Ascending aorta (tissue), 2 donors: ENCODE results near the gene RBM33. TPM values are rescaled to one million over a fixed set of nuclear protein-coding genes. Genes with fewer than 3 reads are reported as not detected.
"Not testable (repeated sequence)": the region's sequence is repeated elsewhere in the genome, so short reads cannot be mapped to it uniquely, and the experiment has no call there.

Experiments
- DNase-seq, 2 donors: peaks; one replicate each; pipeline ENCODE4 v3.0.0-alpha.2; 2019; ENCODE audit warnings: low spot score in 2 of 2
- H3K27ac ChIP-seq, 2 donors: fragments of 200-600 bp; sonication (generic); one replicate each; pipeline ENCODE4 v1.5.1; 2016 to 2017; ENCODE audit warnings: mild to moderate bottlenecking in 1 of 2
- H3K27me3 ChIP-seq: fragments of 200-600 bp; sonication (generic); one replicate; pipeline ENCODE4 v1.5.1; 2017
- H3K36me3 ChIP-seq, 2 donors: fragments of 200-600 bp; sonication (generic); one replicate each; pipeline ENCODE4 v1.5.1; 2016
- H3K4me1 ChIP-seq, 2 donors: fragments of 200-600 bp; sonication (generic); one replicate each; pipeline ENCODE4 v1.5.1; 2016 to 2017; ENCODE audit warnings: mild to moderate bottlenecking in 1 of 2
- H3K4me3 ChIP-seq, 2 donors: fragments of 200-600 bp; sonication (generic); one replicate each; pipeline ENCODE4 v1.5.1; 2016 to 2017; ENCODE audit warnings: mild to moderate bottlenecking in 1 of 2
- H3K9me3 ChIP-seq, 2 donors: fragments of 200-600 bp; sonication (generic); one replicate each; pipeline ENCODE4 v1.5.1; 2016
- intact Hi-C: fragments of 100-400 bp; cut with DNase I; formaldehyde crosslinking; loops from one replicate; pipeline ENCODE4 v1.15.1; 2023
- total RNA-seq: library from RNA; depleted of rRNA; stranded (reverse); fragments of >200 nt; gene quantifications from one replicate; pipeline ENCODE4 v1.1.0, GENCODE V29; 2016
- TF ChIP-seq, protein P1 (sequence below), 3 experiments: fragments of 200-600 bp in 2 of 3; fragments of 450-650 bp in 1 of 3; sonication (generic) in 2 of 3; IDR thresholded peaks; one replicate each; pipeline ENCODE4 v1.5.1; 2016 to 2019; ENCODE audit warnings: antibody characterized with exemption in 3 of 3, mild to moderate bottlenecking in 1 of 3, moderate library complexity in 1 of 3

The RBM33 gene
- total RNA-seq, 1 donor from 2014 or later, result 44.2 TPM

DNA sequence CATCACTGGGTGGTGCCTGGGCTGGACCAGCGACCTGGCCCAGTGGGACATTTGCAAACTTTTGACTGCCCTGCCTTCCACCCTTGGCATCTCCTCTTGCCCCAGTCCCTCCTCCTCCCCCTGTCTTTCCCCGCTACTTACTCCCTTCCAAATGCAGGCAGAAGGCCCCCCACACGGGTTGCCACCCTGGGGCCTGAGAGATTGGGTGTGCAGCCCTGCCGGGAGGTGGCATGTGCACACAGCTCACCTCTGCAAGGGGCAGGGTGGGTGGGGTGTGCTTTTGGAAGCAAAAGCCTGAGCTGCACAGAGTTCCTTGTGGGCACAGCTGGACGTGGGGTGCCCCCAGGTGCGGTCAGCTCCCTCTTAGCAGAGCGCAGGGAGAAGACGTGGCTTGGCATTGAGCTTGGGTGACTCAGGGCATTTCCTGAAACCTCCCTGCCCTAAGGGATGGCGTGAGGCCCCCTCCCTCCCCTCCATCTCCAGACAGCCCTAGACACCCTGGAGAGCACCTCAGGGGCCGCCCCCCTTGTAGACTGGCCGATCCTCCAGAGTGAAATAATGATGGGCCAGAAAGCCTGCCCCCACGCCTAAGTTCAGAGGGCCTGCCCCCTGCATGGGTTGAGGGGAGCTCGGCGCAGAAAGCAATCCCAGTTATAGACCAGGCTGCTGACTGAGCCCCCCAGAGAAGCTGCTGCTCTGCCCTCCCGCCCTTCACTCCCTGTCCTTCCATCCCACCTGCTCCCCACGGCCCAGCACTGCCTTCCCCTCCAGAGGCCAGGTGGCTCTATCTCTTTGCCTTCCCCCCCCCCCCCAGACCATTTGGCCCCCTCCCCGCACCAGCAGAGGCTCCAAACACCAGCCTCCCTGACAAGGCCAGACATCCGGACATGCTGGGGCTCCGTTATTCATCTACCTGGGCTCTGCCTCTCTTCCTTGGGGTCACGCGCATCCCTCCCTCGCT lies 170.1 kb downstream of the RBM33 start:
- no peaks in the 10 kb centered on the region for H3K4me1 ChIP-seq
- TF ChIP-seq, protein P1, sequence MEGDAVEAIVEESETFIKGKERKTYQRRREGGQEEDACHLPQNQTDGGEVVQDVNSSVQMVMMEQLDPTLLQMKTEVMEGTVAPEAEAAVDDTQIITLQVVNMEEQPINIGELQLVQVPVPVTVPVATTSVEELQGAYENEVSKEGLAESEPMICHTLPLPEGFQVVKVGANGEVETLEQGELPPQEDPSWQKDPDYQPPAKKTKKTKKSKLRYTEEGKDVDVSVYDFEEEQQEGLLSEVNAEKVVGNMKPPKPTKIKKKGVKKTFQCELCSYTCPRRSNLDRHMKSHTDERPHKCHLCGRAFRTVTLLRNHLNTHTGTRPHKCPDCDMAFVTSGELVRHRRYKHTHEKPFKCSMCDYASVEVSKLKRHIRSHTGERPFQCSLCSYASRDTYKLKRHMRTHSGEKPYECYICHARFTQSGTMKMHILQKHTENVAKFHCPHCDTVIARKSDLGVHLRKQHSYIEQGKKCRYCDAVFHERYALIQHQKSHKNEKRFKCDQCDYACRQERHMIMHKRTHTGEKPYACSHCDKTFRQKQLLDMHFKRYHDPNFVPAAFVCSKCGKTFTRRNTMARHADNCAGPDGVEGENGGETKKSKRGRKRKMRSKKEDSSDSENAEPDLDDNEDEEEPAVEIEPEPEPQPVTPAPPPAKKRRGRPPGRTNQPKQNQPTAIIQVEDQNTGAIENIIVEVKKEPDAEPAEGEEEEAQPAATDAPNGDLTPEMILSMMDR (IDR thresholded peaks at IDR 0.05), result no peak
- intact Hi-C loops, result no loop called here
- no peak overlapping the region for H3K27ac ChIP-seq
- no peaks in the 10 kb centered on the region for H3K9me3 ChIP-seq
- peaks cover 2% of the 10 kb centered on the region for H3K27me3 ChIP-seq
- no peaks in the 10 kb centered on the region for H3K36me3 ChIP-seq
- no peak overlapping the region for H3K4me3 ChIP-seq
- DNase-seq, result no peak

DNA sequence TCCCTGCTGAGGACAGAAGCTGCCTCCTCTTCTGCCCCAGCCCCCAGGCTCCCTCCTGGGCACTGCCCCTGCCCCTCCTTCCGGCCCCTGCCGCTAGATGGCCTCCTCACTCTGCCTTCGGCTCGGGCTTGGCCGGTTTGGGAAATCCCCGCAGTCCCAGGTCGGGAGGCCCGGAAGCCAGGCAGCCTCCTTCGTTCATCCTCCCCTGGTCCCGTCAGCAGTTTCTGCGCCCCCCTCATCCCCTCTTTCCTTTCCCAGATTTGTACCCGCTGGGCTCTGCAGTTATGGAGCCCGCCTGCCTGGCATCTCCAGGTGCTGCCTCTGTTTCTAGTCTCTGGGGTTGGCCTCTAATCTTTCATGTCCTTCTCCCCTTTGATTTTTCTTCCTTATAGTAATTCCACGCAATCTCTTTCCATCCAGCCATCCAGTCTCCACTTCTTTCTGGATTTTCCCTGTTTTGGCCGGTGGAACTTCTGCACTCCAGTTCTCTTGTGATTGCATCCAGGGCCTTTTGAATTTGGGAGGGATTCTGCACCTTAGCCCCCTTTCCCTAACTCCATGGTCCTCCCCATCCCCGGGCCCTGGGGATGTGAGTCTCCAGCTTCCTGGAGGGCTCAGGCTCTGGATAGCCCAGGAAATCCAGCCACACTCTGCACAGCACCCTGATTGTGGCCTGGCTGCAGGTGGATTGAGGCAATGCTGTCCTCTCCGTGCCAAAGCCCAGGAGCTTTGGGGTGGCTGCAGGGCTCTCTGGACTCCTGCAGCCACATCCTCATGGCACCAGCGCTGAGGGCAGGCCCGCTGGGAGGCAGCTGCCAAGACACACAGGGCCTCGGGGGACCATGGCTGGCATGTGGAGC lies 171.1 kb downstream of the RBM33 start:
- Histone ChIP-seq H3K9me3 (no peaks in the 10 kb centered on the region), H3K4me3 (no peak overlapping the region), H3K4me1 (no peaks in the 10 kb centered on the region), H3K36me3 (no peaks in the 10 kb centered on the region), H3K27me3 (no peaks in the 10 kb centered on the region), H3K27ac (no peak overlapping the region)
- intact Hi-C loops, result no loop called here
- DNase-seq, result no peak
- TF ChIP-seq, protein P1 (IDR thresholded peaks at IDR 0.05), result peak in 1 of 3 experiments; percentile 9

DNA sequence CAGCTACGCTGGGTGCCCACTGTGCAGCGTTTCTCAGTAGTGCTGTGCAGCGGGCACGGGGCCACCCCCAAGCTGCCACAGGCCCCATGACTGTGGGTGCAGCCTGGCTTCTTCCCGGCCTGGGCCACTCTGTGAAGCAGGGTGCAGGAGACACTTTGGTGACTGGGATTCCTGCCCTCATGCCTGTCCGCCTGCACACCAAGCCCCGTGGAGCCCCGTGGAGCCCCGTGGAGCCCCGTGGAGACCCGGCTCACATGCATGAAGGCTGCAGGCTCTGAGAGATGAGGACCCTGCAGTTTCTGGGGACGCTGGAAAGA lies 171.7 kb downstream of the RBM33 start:
- Histone ChIP-seq H3K4me3 (no peak overlapping the region), H3K4me1 (no peaks in the 10 kb centered on the region), H3K36me3 (no peaks in the 10 kb centered on the region), H3K9me3 (no peaks in the 10 kb centered on the region), H3K27me3 (no peaks in the 10 kb centered on the region), H3K27ac (no peak overlapping the region)
- DNase-seq, result no peak
- TF ChIP-seq, protein P1 (IDR thresholded peaks at IDR 0.05), result no peak
- intact Hi-C loops, result no loop called here

DNA sequence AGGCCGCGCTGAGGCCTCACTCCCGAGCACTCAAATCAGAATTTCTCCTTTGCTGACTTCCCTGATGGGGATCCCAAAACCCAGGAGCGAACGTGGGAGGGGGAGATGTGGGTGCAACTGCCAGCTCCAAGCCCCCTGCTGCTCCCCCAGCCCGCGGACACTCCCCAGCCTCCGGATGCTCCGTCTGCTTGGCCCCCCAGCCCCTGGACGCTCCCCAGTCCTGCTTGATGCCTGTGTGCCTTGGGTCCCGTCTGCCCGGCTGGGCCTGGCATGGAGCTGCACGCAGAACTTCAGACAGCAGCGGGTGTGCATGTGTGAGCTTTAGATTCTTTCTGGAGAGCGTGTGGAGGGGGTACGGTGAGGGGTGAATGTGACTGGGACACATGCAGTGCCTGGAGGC lies 172.5 kb downstream of the RBM33 start:
- Histone ChIP-seq H3K4me1 (no peaks in the 10 kb centered on the region), H3K9me3 (no peaks in the 10 kb centered on the region), H3K27me3 (no peaks in the 10 kb centered on the region), H3K27ac (no peak overlapping the region), H3K4me3 (no peak overlapping the region), H3K36me3 (no peaks in the 10 kb centered on the region)
- TF ChIP-seq, protein P1 (IDR thresholded peaks at IDR 0.05), result no peak
- DNase-seq, result no peak
- intact Hi-C loops, result no loop called here

DNA sequence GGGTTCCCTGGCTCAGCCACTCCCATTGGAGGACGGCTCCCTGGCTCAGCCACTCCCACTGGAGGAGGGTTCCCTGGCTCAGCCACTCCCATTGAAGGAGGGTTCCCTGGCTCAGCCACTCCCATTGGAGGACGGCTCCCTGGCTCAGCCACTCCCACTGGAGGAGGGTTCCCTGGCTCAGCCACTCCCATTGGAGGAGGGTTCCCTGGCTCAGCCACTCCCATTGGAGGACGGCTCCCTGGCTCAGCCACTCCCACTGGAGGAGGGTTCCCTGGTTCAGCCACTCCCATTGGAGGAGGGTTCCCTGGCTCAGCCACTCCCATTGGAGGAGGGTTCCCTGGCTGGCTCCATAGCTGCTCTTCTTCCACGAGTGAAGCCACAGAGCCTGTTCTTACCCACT lies 173.1 kb downstream of the RBM33 start:
- H3K27ac ChIP-seq, H3K36me3 ChIP-seq, H3K4me1 ChIP-seq, DNase-seq, intact Hi-C loops, H3K9me3 ChIP-seq, H3K4me3 ChIP-seq, H3K27me3 ChIP-seq: not testable (repeated sequence)
